ENCODE measurements around the gene WNK2. TPM values are rescaled to one million over a fixed set of nuclear protein-coding genes. Genes with fewer than 3 reads are reported as not detected.

WNK2 gene
- polyA plus RNA-seq, 1 experiment: not detected

GRCh38 chr9:93229636-93230035 is 45.7 kb downstream of the WNK2 start:
- DNase-seq (ENCODE audit: low read depth): no peak
- Histone ChIP-seq H3K36me3 (ENCODE audit: control insufficient read depth, insufficient read depth, low read length) (no peaks in the 10 kb centered on the region), H3K4me3 (ENCODE audit: low read depth, low read length) (no peak overlapping the region), H3K27me3 (ENCODE audit: control insufficient read depth, insufficient read depth, low read length) (0 out of 2 replicates have a peak, but pooled peaks cover 1% of the 10 kb centered on the region)
- CTCF ChIA-PET: no interaction called here
- POLR2A ChIA-PET: no interaction called here
- no peak for TF ChIP-seq CTCF (IDR thresholded peaks at IDR 0.05; ENCODE audit: insufficient read depth, low read depth, low read length)

- ChIA-PET POLR2A (no interaction called here), CTCF (no interaction called here)
- H3K27me3 ChIP-seq (ENCODE audit: control insufficient read depth, insufficient read depth, low read length): 0 out of 2 replicates have a peak, but pooled peaks cover 1% of the 10 kb centered on the region
- no peaks in the 10 kb centered on the region for H3K36me3 ChIP-seq (ENCODE audit: control insufficient read depth, insufficient read depth, low read length)
- no peak for DNase-seq (ENCODE audit: low read depth)
- H3K4me3 ChIP-seq (ENCODE audit: low read depth, low read length): no peak overlapping the region
- TF ChIP-seq CTCF (IDR thresholded peaks at IDR 0.05; ENCODE audit: insufficient read depth, low read depth, low read length): no peak
These were observed 46.2 kb downstream of the WNK2 start for GRCh38 chr9:93230185-93230584.

- ChIA-PET POLR2A (no interaction called here), CTCF (no interaction called here)
- H3K36me3 ChIP-seq (ENCODE audit: control insufficient read depth, insufficient read depth, low read length): no peaks in the 10 kb centered on the region
- 0 out of 2 replicates have a peak, but pooled peaks cover 1% of the 10 kb centered on the region for H3K27me3 ChIP-seq (ENCODE audit: control insufficient read depth, insufficient read depth, low read length)
- no peak for DNase-seq (ENCODE audit: low read depth)
- no peak overlapping the region for H3K4me3 ChIP-seq (ENCODE audit: low read depth, low read length)
- no peak for TF ChIP-seq CTCF (IDR thresholded peaks at IDR 0.05; ENCODE audit: insufficient read depth, low read depth, low read length)
These were observed 46.7 kb downstream of the WNK2 start for GRCh38 chr9:93230601-93231000.

GRCh38 chr9:93231121-93231694 is 47.3 kb downstream of the WNK2 start:
- no peak for DNase-seq (ENCODE audit: low read depth)
- no peak for TF ChIP-seq CTCF (IDR thresholded peaks at IDR 0.05; ENCODE audit: insufficient read depth, low read depth, low read length)
- H3K4me3 ChIP-seq (ENCODE audit: low read depth, low read length): no peak overlapping the region
- H3K27me3 ChIP-seq (ENCODE audit: control insufficient read depth, insufficient read depth, low read length): 0 out of 2 replicates have a peak, but pooled peaks cover 1% of the 10 kb centered on the region
- POLR2A ChIA-PET: no interaction called here
- H3K36me3 ChIP-seq (ENCODE audit: control insufficient read depth, insufficient read depth, low read length): no peaks in the 10 kb centered on the region
- CTCF ChIA-PET: no interaction called here

GRCh38 chr9:93231716-93232115 is 47.8 kb downstream of the WNK2 start:
- H3K4me3 ChIP-seq (ENCODE audit: low read depth, low read length): no peak overlapping the region
- CTCF ChIA-PET: no interaction called here
- no peak for TF ChIP-seq CTCF (IDR thresholded peaks at IDR 0.05; ENCODE audit: insufficient read depth, low read depth, low read length)
- no peak for DNase-seq (ENCODE audit: low read depth)
- H3K36me3 ChIP-seq (ENCODE audit: control insufficient read depth, insufficient read depth, low read length): no peaks in the 10 kb centered on the region
- POLR2A ChIA-PET: no interaction called here
- 0 out of 2 replicates have a peak, but pooled peaks cover 1% of the 10 kb centered on the region for H3K27me3 ChIP-seq (ENCODE audit: control insufficient read depth, insufficient read depth, low read length)
